AG04450 (cell line): ENCODE data around the gene SACS. TPM values are rescaled to one million over a fixed set of nuclear protein-coding genes. Genes with fewer than 3 reads are reported as not detected.
A peak's percentile ranks its signal among the peaks of the same experiment; 100 is the strongest.
"Not testable (repeated sequence)": the region's sequence is repeated elsewhere in the genome, so short reads cannot be mapped to it uniquely, and the experiment has no call there.

Source experiments
- CTCF ChIA-PET: fragments of 300-600, 350-600 bp; formaldehyde crosslinking; extraction: SDS; loops from one replicate; lab custom pipeline; 2022; ENCODE audit warnings: antibody characterized with exemption, inconsistent platforms; lab: Charles Lee
- POLR2A ChIA-PET: fragments of 350-600 bp; formaldehyde crosslinking; extraction: SDS; loops from one replicate; lab custom pipeline; 2021; ENCODE audit warnings: antibody characterized with exemption, inconsistent platforms; lab: Yijun Ruan, JAX
- DNase-seq: peaks from one replicate; pipeline ENCODE4 v3.0.0-alpha.2; 2011; ENCODE audit warnings: low read depth, low spot score
- H3K27ac ChIP-seq: one replicate; pipeline ENCODE4 v1.5.1; 2012; ENCODE audit warnings: low read depth, low read length, control low read depth
- H3K27me3 ChIP-seq: one replicate; pipeline ENCODE4 v1.6.0; 2012; ENCODE audit warnings: low read length; ENCODE audit not compliant: control insufficient read depth, insufficient read depth
- H3K4me3 ChIP-seq: 2 replicates; pipeline ENCODE4 v1.5.1; 2011; ENCODE audit warnings: mild to moderate bottlenecking, low read depth, low read length, control low read depth
- H3K9me3 ChIP-seq: 2 replicates; pipeline ENCODE4 v1.5.1; 2012; ENCODE audit warnings: low read length; ENCODE audit not compliant: control insufficient read depth, insufficient read depth
- CTCF ChIP-seq: IDR thresholded peaks from 2 replicates; pipeline ENCODE4 v1.5.1; 2011; ENCODE audit warnings: low read depth, low read length, control low read depth, inconsistent platforms
- polyA plus RNA-seq: library from polyadenylated mRNA; depleted of rRNA; stranded (reverse); fragments of >200 nt; gene quantifications from 2 replicates; pipeline ENCODE4 v1.2.3, GENCODE V29; 2011

SACS gene
- polyA plus RNA-seq, 1 experiment: 53.9 TPM

DNA sequence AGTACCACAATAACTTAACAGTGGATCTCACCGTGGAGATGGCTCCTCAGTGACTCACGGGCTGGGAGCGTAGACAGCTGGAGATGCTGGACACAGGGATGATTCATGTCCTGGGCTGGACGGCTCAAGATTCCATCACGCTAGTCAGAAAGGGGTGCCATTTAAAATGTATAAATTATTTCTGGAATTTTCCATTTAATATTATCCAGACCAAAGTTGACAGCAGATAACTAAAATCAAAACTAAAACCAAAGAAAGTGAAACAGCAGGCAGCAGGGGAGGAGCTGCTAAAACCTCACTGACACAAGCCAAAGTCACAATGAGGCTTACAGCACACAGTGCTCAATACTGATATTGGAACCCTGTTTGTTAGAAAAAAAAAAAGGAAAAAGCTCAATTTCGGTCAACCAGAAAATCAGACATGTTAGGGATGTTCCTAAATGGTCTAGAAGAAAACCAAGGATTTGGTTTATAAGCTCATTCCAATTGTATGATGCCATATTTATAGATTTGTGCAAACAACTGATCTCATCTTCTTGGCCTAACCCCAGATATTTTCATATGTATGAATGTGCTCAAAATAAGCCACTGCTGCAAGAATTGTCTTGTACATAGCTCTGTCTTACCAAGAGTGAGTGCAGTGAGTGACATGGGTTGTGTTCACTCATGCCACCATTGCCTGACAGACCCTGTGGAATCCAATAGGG is 111.8 kb downstream of the SACS start:
- peak overlapping the region; percentile 50 for H3K4me3 ChIP-seq

GRCh38 chr13:23320926-23321534 is 112.5 kb downstream of the SACS start:
- no peaks in the 10 kb centered on the region for H3K27me3 ChIP-seq
- POLR2A ChIA-PET: interaction anchor here (1.2 kb wide), 1 partner anchor 842 kb away, joined by 3 read pairs; no protein-coding TSS in a partner anchor
- H3K27ac ChIP-seq: no peak overlapping the region
- no peak for DNase-seq
- CTCF ChIA-PET: interaction anchor here (0.6 to 1.4 kb wide), 10 partner anchors 9 to 1683 kb away, joined by 3 to 5 read pairs (median 4); no protein-coding TSS in a partner anchor
- no peaks in the 10 kb centered on the region for H3K9me3 ChIP-seq
- no peak for TF ChIP-seq CTCF
- peak overlapping the region; percentile 50; the same call in 1 of the 2 replicates for H3K4me3 ChIP-seq

More for the DNA sequence above, 111.8 kb downstream of the SACS start:
- peak; percentile 67 for DNase-seq
- TF ChIP-seq CTCF: no peak
- Histone ChIP-seq H3K9me3 (no peaks in the 10 kb centered on the region), H3K27ac (peak overlapping the region; percentile 92), H3K27me3 (no peaks in the 10 kb centered on the region)
- CTCF ChIA-PET: interaction anchor here (0.6 to 0.9 kb wide), 3 partner anchors 526 to 907 kb away, joined by 4 to 5 read pairs (median 4); no protein-coding TSS in a partner anchor
- POLR2A ChIA-PET: interaction anchor here (0.6 to 1.2 kb wide), 2 partner anchors 841 to 1244 kb away, joined by 3 read pairs; no protein-coding TSS in a partner anchor

DNA sequence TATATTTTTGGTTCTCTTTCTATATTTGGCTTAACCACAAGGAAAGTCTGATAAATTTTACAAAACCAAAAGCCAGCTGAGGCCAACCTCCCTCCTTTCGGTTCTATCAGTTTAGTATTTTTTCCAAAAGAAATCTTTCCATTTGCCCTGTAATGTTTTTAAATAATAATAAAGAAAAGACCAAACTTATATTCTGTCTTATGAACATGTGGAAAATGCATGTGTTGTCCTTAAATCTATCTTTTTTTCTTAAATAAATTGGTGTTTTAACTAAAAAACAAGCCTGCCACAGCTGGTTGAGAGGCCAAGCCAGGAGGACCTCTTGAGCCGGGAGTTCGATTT is 113.6 kb downstream of the SACS start:
- CTCF ChIA-PET: interaction anchor here (0.5 to 1.4 kb wide), 4 partner anchors 11 to 968 kb away, joined by 3 to 4 read pairs (median 4); no protein-coding TSS in a partner anchor
- no peaks in the 10 kb centered on the region for H3K27me3 ChIP-seq
- POLR2A ChIA-PET: no interaction called here
- no peak overlapping the region for H3K4me3 ChIP-seq
- no peak overlapping the region for H3K27ac ChIP-seq
- TF ChIP-seq CTCF: no peak
- no peak for DNase-seq
- no peaks in the 10 kb centered on the region for H3K9me3 ChIP-seq

DNA sequence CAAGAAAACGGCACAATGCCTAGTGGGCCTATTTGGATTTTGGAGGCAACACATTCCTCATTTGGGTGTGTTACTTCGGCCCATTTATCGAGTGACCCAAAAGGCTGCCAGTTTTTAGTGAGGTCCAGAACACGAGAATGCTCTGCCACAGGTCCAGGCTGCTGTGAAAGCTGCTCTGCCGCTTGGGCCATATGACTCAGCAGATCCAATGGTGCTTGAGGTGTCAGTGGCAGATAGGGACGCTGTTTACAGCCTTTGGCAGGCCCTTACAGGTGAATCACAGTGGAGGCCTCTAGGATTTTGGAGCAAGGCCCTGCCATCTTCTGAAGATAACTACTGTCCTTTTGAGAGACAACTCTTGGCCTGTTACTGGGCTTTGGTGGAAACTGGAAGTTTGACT is 118.7 kb downstream of the SACS start:
- H3K27ac ChIP-seq, CTCF ChIA-PET, POLR2A ChIA-PET, H3K27me3 ChIP-seq, DNase-seq, H3K4me3 ChIP-seq, H3K9me3 ChIP-seq: not testable (repeated sequence)

- no peak for DNase-seq
- no peak for TF ChIP-seq CTCF
- Histone ChIP-seq H3K27me3 (no peaks in the 10 kb centered on the region), H3K9me3 (no peaks in the 10 kb centered on the region), H3K27ac (no peak overlapping the region), H3K4me3 (no peak overlapping the region)
- POLR2A ChIA-PET: no interaction called here
- CTCF ChIA-PET: no interaction called here
Measured at GRCh38 chr13:23292586-23292985, 140.9 kb downstream of the SACS start.
